ENCODE data around the gene FUT7. TPM values are rescaled to one million over a fixed set of nuclear protein-coding genes. Genes with fewer than 3 reads are reported as not detected.

Gene FUT7
- total RNA-seq, 2 experiments from 2014 or later = 1.3 to 1.6 TPM

Other genes with a start within 250 kb of the FUT7 start
- 10 to 100 TPM; 30.9 to 47.1 TPM for gene TMEM141, start 240.7 kb downstream of the FUT7 start, total RNA-seq
- gene CCDC183, start 235.8 kb downstream of the FUT7 start, total RNA-seq = under 1 TPM; 0.47 to 0.55 TPM
- 10 to 100 TPM; 66.2 to 71.8 TPM for gene RABL6, start 224.1 kb downstream of the FUT7 start, total RNA-seq
- 1 to 10 TPM; 4.3 to 4.8 TPM for gene AJM1, start 189.6 kb downstream of the FUT7 start, total RNA-seq
- 10 to 100 TPM; 94.5 to 98.9 TPM for gene PHPT1, start 182.7 kb downstream of the FUT7 start, total RNA-seq
- 10 to 100 TPM; 16.6 to 17.5 TPM for gene MAMDC4, start 179.7 kb downstream of the FUT7 start, total RNA-seq
- gene EDF1, start 165.8 kb downstream of the FUT7 start, total RNA-seq = 100 to 1,000 TPM; 282 to 320 TPM
- 10 to 100 TPM; 37.4 to 46.2 TPM for gene TRAF2, start 145.6 kb downstream of the FUT7 start, total RNA-seq
- gene FBXW5, start 87.3 kb downstream of the FUT7 start, total RNA-seq = 10 to 100 TPM; 54.4 to 66.4 TPM
- under 1 TPM in 1 of 2 experiments, not detected in 1; 0.77 TPM for gene C8G, start 86.8 kb downstream of the FUT7 start, total RNA-seq
- gene LCN12, start 79.8 kb downstream of the FUT7 start, total RNA-seq = 1 to 10 TPM; 1.1 to 1.5 TPM
- not detected for gene PTGDS, start 54.6 kb downstream of the FUT7 start, total RNA-seq
- gene LCNL1, start 49.1 kb downstream of the FUT7 start, total RNA-seq = not detected
- 10 to 100 TPM; 52.7 to 67.1 TPM for gene PAXX, start 39.7 kb downstream of the FUT7 start, total RNA-seq
- gene CLIC3, start 35.5 kb downstream of the FUT7 start, total RNA-seq = not detected
- 10 to 100 TPM; 20.4 to 23.7 TPM for gene ABCA2, start 3.9 kb downstream of the FUT7 start, total RNA-seq
- 10 to 100 TPM; 21.0 to 23.1 TPM for gene NPDC1, start 14.1 kb upstream of the FUT7 start, total RNA-seq
- under 1 TPM in 1 of 2 experiments, not detected in 1; 0.19 TPM for gene ENTPD2, start 22.0 kb upstream of the FUT7 start, total RNA-seq
- gene SAPCD2, start 38.5 kb upstream of the FUT7 start, total RNA-seq = 1 to 10 TPM; 6.4 to 8.8 TPM
- 10 to 100 TPM; 12.5 to 14.4 TPM for gene UAP1L1, start 45.4 kb upstream of the FUT7 start, total RNA-seq
- 10 to 100 TPM; 21.6 to 26.7 TPM for gene MAN1B1, start 54.9 kb upstream of the FUT7 start, total RNA-seq
- gene DPP7, start 82.6 kb upstream of the FUT7 start, total RNA-seq = 100 to 1,000 TPM; 188 to 204 TPM
- gene GRIN1, start 107.1 kb upstream of the FUT7 start, total RNA-seq = under 1 TPM in 1 of 2 experiments, not detected in 1; 0.14 TPM
- not detected for gene LRRC26, start 138.0 kb upstream of the FUT7 start, total RNA-seq
- not detected for gene TMEM210, start 140.0 kb upstream of the FUT7 start, total RNA-seq
- 10 to 100 TPM; 30.8 to 38.4 TPM for gene ANAPC2, start 156.5 kb upstream of the FUT7 start, total RNA-seq
- gene SSNA1, start 156.6 kb upstream of the FUT7 start, total RNA-seq = 10 to 100 TPM; 53.6 to 58.6 TPM
- gene TPRN, start 168.7 kb upstream of the FUT7 start, total RNA-seq = 1 to 10 TPM; 5.6 to 5.8 TPM
- 10 to 100 TPM; 25.0 to 30.7 TPM for gene TMEM203, start 173.6 kb upstream of the FUT7 start, total RNA-seq
- gene NDOR1, start 173.6 kb upstream of the FUT7 start, total RNA-seq = 10 to 100 TPM; 27.0 to 27.8 TPM
- 1 to 10 TPM; 7.1 to 8.9 TPM for gene RNF208, start 190.2 kb upstream of the FUT7 start, total RNA-seq
- under 1 TPM; 0.23 to 0.42 TPM for gene CYSRT1, start 193.1 kb upstream of the FUT7 start, total RNA-seq
- gene RNF224, start 195.4 kb upstream of the FUT7 start, total RNA-seq = not detected
- gene SLC34A3, start 198.8 kb upstream of the FUT7 start, total RNA-seq = not detected
- gene TUBB4B, start 209.2 kb upstream of the FUT7 start, total RNA-seq = 100 to 1,000 TPM; 264 to 278 TPM
- gene STPG3, start 219.2 kb upstream of the FUT7 start, total RNA-seq = not detected
- 10 to 100 TPM; 41.4 to 54.1 TPM for gene NELFB, start 223.2 kb upstream of the FUT7 start, total RNA-seq
- gene TOR4A, start 245.6 kb upstream of the FUT7 start, total RNA-seq = 1 to 10 TPM; 2.6 to 3.4 TPM